Erythroblast (primary cell): ENCODE measurements around the gene ANAPC2.

Experiments used
- GATA1 ChIP-seq: IDR thresholded peaks from 2 replicates; pipeline ENCODE4 v1.6.1; 2011; ENCODE audit warnings: low read depth, mild to moderate bottlenecking, control low read depth, low read length, moderate library complexity
- POLR2A ChIP-seq: IDR thresholded peaks from 2 replicates; pipeline ENCODE4 v1.6.1; 2011; ENCODE audit warnings: mild to moderate bottlenecking, low read length

DNA sequence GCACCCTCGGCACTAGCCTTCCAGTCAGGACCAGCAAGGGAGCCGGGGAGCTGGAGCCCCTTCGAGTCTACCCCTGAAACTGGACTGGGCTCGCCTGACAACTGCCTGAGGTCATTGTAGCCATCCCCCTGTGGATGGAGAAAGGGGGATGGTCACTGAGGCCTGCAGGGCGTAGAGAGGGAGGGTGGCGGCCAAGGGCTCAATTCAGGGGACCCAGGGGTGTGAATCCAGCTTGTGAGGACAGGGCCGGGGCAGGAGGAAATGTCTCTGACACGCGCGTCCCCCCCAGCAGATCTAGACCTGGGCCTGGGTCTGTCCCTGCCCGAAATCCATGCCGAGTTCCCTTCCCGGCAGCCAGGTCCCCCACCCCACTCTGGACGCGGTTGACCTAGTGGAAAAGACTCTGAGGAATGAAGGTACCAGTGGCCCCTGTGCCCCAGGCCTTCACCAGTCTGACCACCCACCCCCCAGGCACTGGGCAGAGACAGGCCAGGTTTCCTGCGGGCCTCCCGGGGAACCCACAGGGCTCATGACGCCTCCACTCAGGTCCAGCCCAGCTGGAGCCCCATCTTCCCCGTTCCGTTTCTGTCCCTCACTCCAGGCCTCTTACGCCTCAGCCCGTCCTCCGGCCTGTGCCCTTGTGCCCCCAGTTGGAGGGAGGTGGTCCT lies 43.1 kb upstream of the ANAPC2 start:
- TF ChIP-seq POLR2A (no peak), GATA1 (no peak)
